H9 (cell line): ENCODE data around the gene GPC3. TPM values are rescaled to one million over a fixed set of nuclear protein-coding genes. Genes with fewer than 3 reads are reported as not detected.

Experiments used
- DNase-seq: peaks from one replicate; pipeline ENCODE4 v3.0.0-alpha.2; 2017
- H2AFZ ChIP-seq: one replicate; pipeline ENCODE4 v1.6.1; 2013; ENCODE audit warnings: mild to moderate bottlenecking, low read length, control low read depth, moderate library complexity
- H2AK5ac ChIP-seq: 2 replicates; pipeline ENCODE4 v1.6.1; 2013; ENCODE audit warnings: low read length, control low read depth, mixed read lengths; ENCODE audit not compliant: insufficient read length
- H2BK120ac ChIP-seq: one replicate; pipeline ENCODE4 v1.6.1; 2013; ENCODE audit warnings: low read depth, mild to moderate bottlenecking, low read length, control low read depth, inconsistent platforms; ENCODE audit not compliant: poor library complexity, severe bottlenecking
- H2BK12ac ChIP-seq: 2 replicates; pipeline ENCODE4 v1.6.1; 2013; ENCODE audit warnings: low read length, control low read depth, mixed read lengths, low read depth; ENCODE audit not compliant: insufficient read length
- H2BK15ac ChIP-seq: 2 replicates; pipeline ENCODE4 v1.6.1; 2013; ENCODE audit warnings: low read depth, low read length, control low read depth
- H2BK20ac ChIP-seq: one replicate; pipeline ENCODE4 v1.6.1; 2013; ENCODE audit warnings: low read depth, mild to moderate bottlenecking, low read length, control low read depth, inconsistent platforms; ENCODE audit not compliant: poor library complexity, severe bottlenecking
- H2BK5ac ChIP-seq: 2 replicates; pipeline ENCODE4 v1.6.1; 2013; ENCODE audit warnings: low read length, control low read depth, mixed read lengths; ENCODE audit not compliant: insufficient read length
- H3K14ac ChIP-seq: 2 replicates; pipeline ENCODE4 v1.6.1; 2013; ENCODE audit warnings: low read length, control low read depth; ENCODE audit not compliant: insufficient read depth
- H3K18ac ChIP-seq: 2 replicates; pipeline ENCODE4 v1.6.1; 2013; ENCODE audit warnings: low read depth, mild to moderate bottlenecking, mixed read lengths, low read length, control low read depth; ENCODE audit not compliant: insufficient read length
- H3K23ac ChIP-seq: 2 replicates; pipeline ENCODE4 v1.6.1; 2013; ENCODE audit warnings: low read length, control low read depth, mixed read lengths, low read depth; ENCODE audit not compliant: insufficient read length
- H3K23me2 ChIP-seq: 2 replicates; pipeline ENCODE4 v1.6.1; 2013; ENCODE audit warnings: low read depth, mild to moderate bottlenecking, mixed read lengths, low read length, control low read depth; ENCODE audit not compliant: insufficient read length, poor library complexity, severe bottlenecking
- H3K27ac ChIP-seq: 2 replicates; pipeline ENCODE4 v1.5.1; 2013; ENCODE audit warnings: low read length, control low read depth, mixed read lengths, low read depth; ENCODE audit not compliant: insufficient read length
- H3K27me3 ChIP-seq: 2 replicates; pipeline ENCODE4 v1.6.1; 2013; ENCODE audit warnings: low read length, control low read depth, inconsistent platforms; ENCODE audit not compliant: insufficient read depth
- H3K4ac ChIP-seq: 2 replicates; pipeline ENCODE4 v1.6.1; 2013; ENCODE audit warnings: low read depth, mild to moderate bottlenecking, control low read depth, inconsistent platforms, low read length, moderate library complexity
- H3K4me1 ChIP-seq: 2 replicates; pipeline ENCODE4 v1.6.1; 2013; ENCODE audit warnings: low read length, control low read depth, inconsistent platforms; ENCODE audit not compliant: insufficient read depth
- H3K4me2 ChIP-seq: 2 replicates; pipeline ENCODE4 v1.6.1; 2013; ENCODE audit warnings: low read length, control low read depth, mixed read lengths; ENCODE audit not compliant: insufficient read length, insufficient read depth
- H3K56ac ChIP-seq: 2 replicates; pipeline ENCODE4 v1.6.1; 2013; ENCODE audit warnings: low read depth, mild to moderate bottlenecking, mixed read lengths, low read length, control low read depth; ENCODE audit not compliant: insufficient read length
- H3K79me1 ChIP-seq: 2 replicates; pipeline ENCODE4 v1.6.1; 2013; ENCODE audit warnings: low read depth, mild to moderate bottlenecking, moderate library complexity, low read length, control low read depth, inconsistent platforms; ENCODE audit not compliant: insufficient read depth, poor library complexity, severe bottlenecking
- H3K79me2 ChIP-seq: 2 replicates; pipeline ENCODE4 v1.6.1; 2013; ENCODE audit warnings: low read length, control low read depth, inconsistent platforms; ENCODE audit not compliant: insufficient read depth
- H3K9ac ChIP-seq: 2 replicates; pipeline ENCODE4 v1.6.1; 2013; ENCODE audit warnings: low read length, control low read depth, mixed read lengths; ENCODE audit not compliant: insufficient read length; ENCODE audit errors: extremely low read depth
- H3K9me3 ChIP-seq: one replicate; pipeline ENCODE4 v1.6.1; 2013; ENCODE audit warnings: low read depth, low read length, inconsistent platforms; ENCODE audit not compliant: control insufficient read depth
- H3T11ph ChIP-seq: one replicate; pipeline ENCODE4 v1.6.1; 2013; ENCODE audit warnings: mild to moderate bottlenecking, low read length, control low read depth, inconsistent platforms
- H4K20me1 ChIP-seq: one replicate; pipeline ENCODE4 v1.6.1; 2013; ENCODE audit not compliant: control insufficient read depth, insufficient read length, insufficient read depth
- H4K5ac ChIP-seq: 2 replicates; pipeline ENCODE4 v1.6.1; 2013; ENCODE audit warnings: low read depth, mild to moderate bottlenecking, mixed read lengths, low read length, control low read depth; ENCODE audit not compliant: insufficient read length
- H4K8ac ChIP-seq: replicated peaks from 2 replicates; pipeline ENCODE4 v1.6.1; 2013; ENCODE audit warnings: low read length, control low read depth, mixed read lengths, low read depth; ENCODE audit not compliant: insufficient read length
- H4K91ac ChIP-seq: 2 replicates; pipeline ENCODE4 v1.6.1; 2013; ENCODE audit warnings: low read depth, mild to moderate bottlenecking, moderate library complexity, mixed read lengths, low read length, control low read depth; ENCODE audit not compliant: insufficient read length
- H3K27ac Mint-ChIP-seq, 3 experiments: 2 replicates in 2 of 3; 3 replicates in 1 of 3; pipeline ENCODE4 v1.8.0; 2020 to 2021; ENCODE audit warnings: mixed read lengths in 3 of 3, mild to moderate bottlenecking in 1 of 3, moderate library complexity in 1 of 3
- H3K27me3 Mint-ChIP-seq: 2 replicates; pipeline ENCODE4 v1.8.0; 2021; ENCODE audit warnings: low read depth, mild to moderate bottlenecking, moderate library complexity, mixed read lengths
- H3K36me3 Mint-ChIP-seq, 3 experiments: 2 replicates in 2 of 3; 3 replicates in 1 of 3; pipeline ENCODE4 v1.8.0; 2020 to 2021; ENCODE audit warnings: low read depth in 3 of 3, mixed read lengths in 3 of 3; ENCODE audit not compliant: insufficient read depth in 1 of 3
- H3K4me1 Mint-ChIP-seq, 2 experiments: 2 replicates each; pipeline ENCODE4 v1.8.0; 2020; ENCODE audit warnings: mixed read lengths in 2 of 2
- H3K4me3 Mint-ChIP-seq, 2 experiments: 2 replicates in 1 of 2; 3 replicates in 1 of 2; pipeline ENCODE4 v1.8.0; 2020 to 2021; ENCODE audit warnings: mild to moderate bottlenecking in 2 of 2, mixed read lengths in 2 of 2, moderate library complexity in 1 of 2
- H3K9me3 Mint-ChIP-seq, 2 experiments: 2 replicates in 1 of 2; 3 replicates in 1 of 2; pipeline ENCODE4 v1.8.0; 2020; ENCODE audit warnings: mild to moderate bottlenecking in 2 of 2, mixed read lengths in 2 of 2, moderate library complexity in 1 of 2
- CTCF ChIP-seq: fragments of 200-600 bp; sonication (generic); conservative IDR thresholded peaks from 3 replicates; pipeline ENCODE4 v1.8.0; 2021; ENCODE audit warnings: antibody characterized with exemption, mild to moderate bottlenecking
- WGBS: extraction: QIAGEN DNeasy Blood & Tissue Kit; methylation state at CpG from one replicate; pipeline ENCODE4 v1.1.7; 2013; ENCODE audit warnings: missing lambda C conversion rate, low lambda C conversion rate, mixed read lengths; ENCODE audit not compliant: insufficient read length; ENCODE audit errors: extremely low coverage; 5-methylcytosine and 5-hydroxymethylcytosine counted together
- total RNA-seq: library from RNA; stranded (reverse); gene quantifications from 2 replicates; pipeline ENCODE4 v1.2.1, GENCODE V29; 2021

The GPC3 gene
- total RNA-seq, 1 experiment from 2014 or later: 108 TPM

DNA sequence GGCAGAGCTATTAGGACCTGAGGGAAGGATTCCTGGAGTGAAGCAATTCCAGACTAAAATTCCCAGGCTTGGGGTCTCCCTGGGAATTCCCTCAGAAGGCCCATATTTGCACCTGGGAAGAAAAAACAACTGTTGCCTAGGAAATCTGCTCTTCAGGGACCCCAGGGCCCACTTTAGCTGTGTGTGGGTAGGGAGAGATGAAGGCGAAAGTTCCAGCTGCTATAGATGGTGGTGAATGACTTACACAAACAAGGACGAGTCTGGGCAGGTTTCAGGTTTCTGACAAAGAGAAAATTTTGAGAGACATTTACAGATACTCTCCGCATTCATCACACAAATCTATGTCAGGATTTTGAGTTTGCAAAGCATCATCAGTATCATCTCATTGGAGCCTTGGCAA, 126.1 kb downstream of the GPC3 start:
- Histone ChIP-seq H3K9me3 (no peaks in the 10 kb centered on the region), H3K79me1 (no peaks in the 10 kb centered on the region), H3K18ac (no peak overlapping the region), H4K91ac (no peak overlapping the region), H3K27ac (no peak overlapping the region), H2BK120ac (no peak overlapping the region), H3K27me3 (no peaks in the 10 kb centered on the region), H3K23ac (no peak overlapping the region), H3K4ac (no peak overlapping the region), H3K79me2 (no peaks in the 10 kb centered on the region), H3K9ac (no peak overlapping the region), H2BK12ac (no peak overlapping the region), H2AFZ (no peak overlapping the region), H3T11ph (no peak overlapping the region), H2BK20ac (no peak overlapping the region), H4K8ac (no peak overlapping the region), H3K4me2 (no peak overlapping the region), H2AK5ac (no peak overlapping the region), H2BK15ac (no peak overlapping the region), H4K20me1 (no peaks in the 10 kb centered on the region), H4K5ac (no peak overlapping the region), H3K4me1 (no peaks in the 10 kb centered on the region), H3K23me2 (no peaks in the 10 kb centered on the region), H3K14ac (no peak overlapping the region), H2BK5ac (no peak overlapping the region), H3K56ac (no peak overlapping the region)
- Mint-ChIP-seq H3K4me1 (peaks cover 11 to 15% of the 10 kb centered on the region in 2 experiments), H3K9me3 (no peaks in the 10 kb centered on the region), H3K27me3 (no peaks in the 10 kb centered on the region), H3K27ac (peak overlapping the region in 1 of 3 experiments; percentile 6; a peak in 1 of 7 replicates), H3K36me3 (peaks cover 0 to 21% (median 3%) of the 10 kb centered on the region in 3 experiments; a peak in 4 of 7 replicates), H3K4me3 (no peak overlapping the region)
- no CpG with 5 or more reads among the region's 3 CpGs for WGBS
- no peak for DNase-seq
- no peak for TF ChIP-seq CTCF
